Measurements from ENCODE around the gene HES2. TPM values are rescaled to one million over a fixed set of nuclear protein-coding genes. Genes with fewer than 3 reads are reported as not detected.
"Not testable (repeated sequence)": the region's sequence is repeated elsewhere in the genome, so short reads cannot be mapped to it uniquely, and the experiment has no call there.

HES2 gene
- total and polyA plus RNA-seq, 12 donors: 0.04 to 0.18 (median 0.10) TPM; not detected in 7

DNA sequence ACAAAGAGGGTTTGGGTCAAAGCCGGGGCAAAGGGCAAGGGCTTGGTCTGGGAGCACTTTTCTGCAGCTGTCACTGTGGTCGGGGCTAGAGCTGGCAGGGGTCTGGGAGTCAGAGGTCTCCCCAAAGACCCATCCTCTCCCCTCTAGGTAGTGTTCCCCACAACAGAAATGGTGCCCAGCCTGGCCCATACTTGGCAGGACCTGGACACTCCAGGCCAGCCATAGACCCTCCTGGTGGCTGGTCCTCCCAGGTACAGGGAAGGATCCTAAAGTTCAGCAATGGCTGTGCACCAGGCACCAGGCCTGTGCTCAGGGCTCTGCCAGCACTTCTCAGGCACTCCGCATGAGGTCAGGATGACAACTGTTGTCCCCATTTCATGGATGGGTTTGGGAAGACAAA is 15.8 kb upstream of the HES2 start:
- H3K27me3 ChIP-seq: no peaks in the 10 kb centered on the region
- WGBS, 4 donors: 73 to 100% (median 89%) methylated on average over 1 to 3 of the region's 3 CpGs
- TF ChIP-seq POLR2A (IDR thresholded peaks at IDR 0.05): no peak
- TF ChIP-seq, protein P1, sequence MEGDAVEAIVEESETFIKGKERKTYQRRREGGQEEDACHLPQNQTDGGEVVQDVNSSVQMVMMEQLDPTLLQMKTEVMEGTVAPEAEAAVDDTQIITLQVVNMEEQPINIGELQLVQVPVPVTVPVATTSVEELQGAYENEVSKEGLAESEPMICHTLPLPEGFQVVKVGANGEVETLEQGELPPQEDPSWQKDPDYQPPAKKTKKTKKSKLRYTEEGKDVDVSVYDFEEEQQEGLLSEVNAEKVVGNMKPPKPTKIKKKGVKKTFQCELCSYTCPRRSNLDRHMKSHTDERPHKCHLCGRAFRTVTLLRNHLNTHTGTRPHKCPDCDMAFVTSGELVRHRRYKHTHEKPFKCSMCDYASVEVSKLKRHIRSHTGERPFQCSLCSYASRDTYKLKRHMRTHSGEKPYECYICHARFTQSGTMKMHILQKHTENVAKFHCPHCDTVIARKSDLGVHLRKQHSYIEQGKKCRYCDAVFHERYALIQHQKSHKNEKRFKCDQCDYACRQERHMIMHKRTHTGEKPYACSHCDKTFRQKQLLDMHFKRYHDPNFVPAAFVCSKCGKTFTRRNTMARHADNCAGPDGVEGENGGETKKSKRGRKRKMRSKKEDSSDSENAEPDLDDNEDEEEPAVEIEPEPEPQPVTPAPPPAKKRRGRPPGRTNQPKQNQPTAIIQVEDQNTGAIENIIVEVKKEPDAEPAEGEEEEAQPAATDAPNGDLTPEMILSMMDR (IDR thresholded peaks at IDR 0.05): no peak
- no peak overlapping the region for H3K4me3 ChIP-seq
- no peaks in the 10 kb centered on the region for H3K9me3 ChIP-seq (replicated peaks in 1 of 3)
- no peak overlapping the region for H3K27ac ChIP-seq
- DNase-seq: no peak
- H3K36me3 ChIP-seq (replicated peaks in 1 of 2): no peaks in the 10 kb centered on the region
- intact Hi-C loops (cut with DNase I): no loop called here
- no peaks in the 10 kb centered on the region for H3K4me1 ChIP-seq (replicated peaks in 1 of 2)

DNA sequence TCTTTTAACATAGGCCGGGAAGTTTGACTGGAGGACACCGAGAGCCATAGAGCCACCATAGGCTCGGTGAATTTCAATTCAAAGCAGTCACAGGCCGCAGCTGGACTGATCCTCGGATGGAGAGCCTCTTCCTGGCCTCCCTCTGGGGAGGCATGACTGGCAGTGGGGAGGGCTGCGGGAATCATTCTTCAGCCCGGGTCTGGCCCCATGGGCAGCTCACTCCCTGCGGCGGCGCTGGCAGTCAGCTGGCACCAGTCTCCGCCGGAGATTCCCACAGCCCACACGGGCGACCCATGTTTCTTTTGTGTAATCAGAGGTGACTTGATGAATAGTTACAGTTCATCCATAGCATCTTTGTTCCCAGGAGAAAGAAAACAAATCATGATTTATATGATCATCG is 15.4 kb upstream of the HES2 start:
- Histone ChIP-seq H3K27me3 (no peaks in the 10 kb centered on the region), H3K4me3 (no peak overlapping the region), H3K4me1 (replicated peaks in 1 of 2) (no peaks in the 10 kb centered on the region), H3K36me3 (replicated peaks in 1 of 2) (no peaks in the 10 kb centered on the region), H3K9me3 (replicated peaks in 1 of 3) (no peaks in the 10 kb centered on the region), H3K27ac (no peak overlapping the region)
- intact Hi-C loops (cut with DNase I): no loop called here
- DNase-seq: no peak
- WGBS, 4 donors: 73 to 86% (median 80%) methylated on average over 13 to 15 of the region's 15 CpGs
- TF ChIP-seq, protein P1 (IDR thresholded peaks at IDR 0.05): no peak
- no peak for TF ChIP-seq POLR2A (IDR thresholded peaks at IDR 0.05)

GRCh38 chr1:6434186-6434585 is 14.5 kb upstream of the HES2 start:
- Histone ChIP-seq H3K27ac (no peak overlapping the region), H3K4me1 (replicated peaks in 1 of 2) (no peaks in the 10 kb centered on the region), H3K9me3 (replicated peaks in 1 of 3) (no peaks in the 10 kb centered on the region), H3K27me3 (no peaks in the 10 kb centered on the region), H3K36me3 (replicated peaks in 1 of 2) (no peaks in the 10 kb centered on the region), H3K4me3 (no peak overlapping the region)
- no peak for DNase-seq
- TF ChIP-seq, protein P1 (IDR thresholded peaks at IDR 0.05): no peak
- no peak for TF ChIP-seq POLR2A (IDR thresholded peaks at IDR 0.05)
- 75 to 88% (median 77%) methylated on average over 5 of the region's 5 CpGs for WGBS, 4 donors
- intact Hi-C loops (cut with DNase I): no loop called here

DNA sequence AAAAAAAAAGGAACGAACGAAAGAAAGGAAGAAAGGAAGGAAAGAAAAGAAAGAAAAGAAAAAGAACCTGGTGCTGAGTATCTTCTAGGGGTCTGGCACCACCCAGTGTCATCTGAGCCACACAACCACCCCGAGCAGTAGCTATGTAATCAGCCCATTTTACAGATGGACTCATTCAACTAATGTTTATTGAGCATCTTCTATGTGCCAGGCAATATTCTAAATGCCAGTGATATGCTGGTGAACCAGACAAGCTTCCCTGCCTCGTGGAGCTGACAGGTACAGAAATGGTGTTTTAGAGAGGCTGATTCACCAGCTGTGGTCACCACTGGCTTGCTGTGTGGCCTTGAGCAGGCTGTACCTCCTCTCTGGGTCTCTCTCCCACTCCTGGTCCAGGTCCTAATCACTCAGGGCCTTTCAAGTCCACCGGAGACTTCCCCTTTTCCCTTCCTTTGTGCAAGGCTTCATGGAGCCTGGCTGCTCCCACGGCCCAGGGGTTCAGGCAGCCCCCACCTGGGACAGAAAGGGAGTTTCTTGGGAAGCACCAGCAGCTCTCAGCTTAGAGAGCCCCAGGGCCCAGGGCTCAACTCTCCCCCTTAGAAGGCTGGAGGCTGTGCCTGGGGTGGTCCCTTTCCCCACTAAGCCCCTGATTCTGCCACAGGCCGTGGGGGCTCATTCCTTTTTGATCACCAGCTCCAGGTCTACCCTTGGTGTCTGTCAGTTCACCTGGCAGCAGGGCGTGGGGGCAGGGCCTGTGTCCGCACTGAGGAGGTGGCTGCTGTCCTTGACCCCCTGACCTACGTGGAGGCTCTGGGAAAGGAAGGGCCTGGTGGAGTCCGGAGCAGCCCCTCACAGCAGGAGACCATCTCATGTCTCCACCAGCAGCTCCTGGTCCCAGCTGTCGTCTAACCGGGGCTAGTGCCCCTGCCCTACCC is 12.2 kb upstream of the HES2 start:
- intact Hi-C loops (cut with DNase I); H3K27ac ChIP-seq; H3K27me3 ChIP-seq; H3K4me1 ChIP-seq (replicated peaks in 1 of 2); DNase-seq; H3K9me3 ChIP-seq (replicated peaks in 1 of 3); H3K4me3 ChIP-seq; H3K36me3 ChIP-seq (replicated peaks in 1 of 2): not testable (repeated sequence)
- 65 to 73% (median 71%) methylated on average over 9 to 13 of the region's 13 CpGs for WGBS, 4 donors

- Histone ChIP-seq H3K27me3 (peaks cover 12% of the 10 kb centered on the region), H3K4me1 (replicated peaks in 1 of 2) (peaks cover 9 to 13% of the 10 kb centered on the region in 2 donors)
- DNase-seq; H3K27ac ChIP-seq; H3K36me3 ChIP-seq (replicated peaks in 1 of 2); H3K9me3 ChIP-seq (replicated peaks in 1 of 3); intact Hi-C loops (cut with DNase I); H3K4me3 ChIP-seq: not testable (repeated sequence)
- WGBS, 4 donors: 48 to 62% (median 49%) methylated on average over 4 to 19 of the region's 19 CpGs
These were observed 10.1 kb upstream of the HES2 start for GRCh38 chr1:6429660-6430411.

- H3K4me3 ChIP-seq; H3K36me3 ChIP-seq (replicated peaks in 1 of 2); intact Hi-C loops (cut with DNase I); H3K9me3 ChIP-seq (replicated peaks in 1 of 3); DNase-seq; H3K27ac ChIP-seq: not testable (repeated sequence)
- peaks cover 22% of the 10 kb centered on the region for H3K27me3 ChIP-seq
- peaks cover 15 to 22% of the 10 kb centered on the region in 2 donors for H3K4me1 ChIP-seq (replicated peaks in 1 of 2)
- 60 to 90% (median 71%) methylated on average over 1 to 6 of the region's 6 CpGs for WGBS, 4 donors
These were observed 8.7 kb upstream of the HES2 start for GRCh38 chr1:6428453-6428852.

All from adrenal gland (tissue), 12 donors.